GM12865 (cell line): Measurements from ENCODE around the gene KYNU.

Source experiments
- DNase-seq: peaks from one replicate; pipeline ENCODE4 v3.0.0; 2010; ENCODE audit warnings: low read depth
- H3K4me3 ChIP-seq: 2 replicates; pipeline ENCODE4 v1.5.1; 2011; ENCODE audit warnings: mild to moderate bottlenecking, low read depth, low read length, control low read depth
- TF ChIP-seq, protein P1 (sequence below): IDR thresholded peaks from 2 replicates; pipeline ENCODE4 v1.5.1; 2011; ENCODE audit warnings: low read length, control low read depth, low read depth, inconsistent platforms; ENCODE audit not compliant: insufficient read depth; ENCODE audit errors: missing control alignments

Gene KYNU

DNA sequence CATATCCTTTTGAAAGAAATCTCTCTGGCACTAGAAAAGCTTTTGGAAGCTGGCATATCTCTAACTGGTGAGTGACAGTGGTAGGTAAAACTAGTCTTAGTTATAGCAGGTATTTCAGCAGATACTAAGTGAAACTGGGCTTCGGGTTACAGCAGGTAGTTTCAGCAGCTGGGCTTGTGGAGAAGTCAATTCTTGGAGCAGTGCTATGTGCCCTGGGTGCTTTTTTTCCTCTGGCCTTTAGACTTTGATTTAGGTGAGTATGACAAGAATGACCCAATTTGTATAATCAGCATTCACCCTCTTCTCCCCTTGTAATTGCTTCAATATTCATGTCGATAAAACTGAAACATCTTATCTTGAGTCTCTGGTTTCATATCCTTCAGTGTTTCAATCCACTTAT is 123.1 kb downstream of the KYNU start:
- H3K4me3 ChIP-seq = no peak overlapping the region
- no peak for DNase-seq
- TF ChIP-seq, protein P1, sequence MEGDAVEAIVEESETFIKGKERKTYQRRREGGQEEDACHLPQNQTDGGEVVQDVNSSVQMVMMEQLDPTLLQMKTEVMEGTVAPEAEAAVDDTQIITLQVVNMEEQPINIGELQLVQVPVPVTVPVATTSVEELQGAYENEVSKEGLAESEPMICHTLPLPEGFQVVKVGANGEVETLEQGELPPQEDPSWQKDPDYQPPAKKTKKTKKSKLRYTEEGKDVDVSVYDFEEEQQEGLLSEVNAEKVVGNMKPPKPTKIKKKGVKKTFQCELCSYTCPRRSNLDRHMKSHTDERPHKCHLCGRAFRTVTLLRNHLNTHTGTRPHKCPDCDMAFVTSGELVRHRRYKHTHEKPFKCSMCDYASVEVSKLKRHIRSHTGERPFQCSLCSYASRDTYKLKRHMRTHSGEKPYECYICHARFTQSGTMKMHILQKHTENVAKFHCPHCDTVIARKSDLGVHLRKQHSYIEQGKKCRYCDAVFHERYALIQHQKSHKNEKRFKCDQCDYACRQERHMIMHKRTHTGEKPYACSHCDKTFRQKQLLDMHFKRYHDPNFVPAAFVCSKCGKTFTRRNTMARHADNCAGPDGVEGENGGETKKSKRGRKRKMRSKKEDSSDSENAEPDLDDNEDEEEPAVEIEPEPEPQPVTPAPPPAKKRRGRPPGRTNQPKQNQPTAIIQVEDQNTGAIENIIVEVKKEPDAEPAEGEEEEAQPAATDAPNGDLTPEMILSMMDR = no peak

DNA sequence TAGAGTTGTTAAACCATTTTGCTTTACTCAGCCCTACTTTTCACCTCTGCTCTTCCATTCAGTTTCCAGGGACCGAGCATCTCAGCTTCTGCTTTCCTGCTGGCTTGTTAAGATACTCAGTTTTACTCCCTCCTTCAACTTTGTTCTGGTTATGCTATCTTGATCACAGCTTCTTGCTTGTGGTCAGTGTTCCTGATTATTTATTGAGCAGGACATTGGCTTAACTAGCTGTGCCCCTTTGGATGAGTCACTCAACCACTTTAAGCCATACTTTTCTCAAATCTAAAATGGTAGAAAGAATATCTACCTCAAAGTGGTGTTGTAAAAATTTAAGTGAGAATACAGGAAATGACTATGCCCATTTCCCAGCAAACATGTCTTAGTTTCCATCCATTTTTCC is 124.0 kb downstream of the KYNU start:
- no peak for DNase-seq
- TF ChIP-seq, protein P1 = no peak
- H3K4me3 ChIP-seq = no peak overlapping the region

DNA sequence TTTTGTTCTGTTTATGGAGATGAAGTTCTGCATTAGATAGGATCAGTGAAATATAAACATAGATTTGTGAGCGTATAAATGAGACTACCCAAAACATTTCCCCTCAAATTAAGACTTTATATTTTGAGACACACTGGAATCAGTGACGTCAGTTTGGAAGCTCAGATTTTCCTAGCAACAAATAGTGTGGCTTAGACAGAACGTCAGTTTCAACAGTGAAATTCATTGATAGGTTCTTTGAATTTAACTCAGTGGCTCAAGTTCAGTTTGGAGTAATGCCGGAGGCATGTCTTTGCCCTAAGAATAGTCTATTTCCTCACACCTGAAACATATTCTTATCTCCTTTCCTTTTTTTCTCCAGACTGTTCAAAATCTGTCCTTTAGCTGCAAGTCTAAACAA is 138.2 kb downstream of the KYNU start:
- no peak overlapping the region for H3K4me3 ChIP-seq

DNA sequence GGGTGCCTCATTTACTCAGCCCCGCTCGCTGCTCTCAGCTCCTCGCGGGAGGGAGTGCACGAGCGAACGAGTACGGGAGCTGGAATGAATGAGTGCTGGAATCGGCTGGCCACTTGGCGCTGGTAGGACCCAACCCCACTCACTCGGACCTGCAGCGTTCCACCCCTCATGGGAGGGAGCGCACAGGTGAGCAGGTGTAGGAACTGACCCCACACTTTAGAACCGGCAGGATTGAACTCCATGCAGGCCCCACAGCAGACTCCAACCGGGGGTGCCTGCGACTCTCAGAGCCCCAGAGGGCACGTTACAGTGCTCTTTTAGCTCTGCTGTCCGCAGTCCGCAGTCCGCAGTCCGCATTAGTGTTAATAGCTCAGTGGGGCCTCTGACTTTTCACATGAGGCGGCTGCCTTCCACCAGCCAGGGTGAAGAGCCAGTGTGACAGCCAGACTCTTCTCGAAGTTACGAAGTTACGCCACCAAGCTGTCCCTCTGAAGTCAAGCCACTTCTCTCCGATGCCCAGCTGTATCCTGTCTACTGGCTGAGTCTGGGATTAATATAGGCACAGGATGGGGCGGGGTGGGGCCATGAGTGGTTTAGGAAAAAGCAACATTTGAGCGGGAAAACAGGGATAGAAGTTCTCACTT is 149.1 kb downstream of the KYNU start:
- TF ChIP-seq, protein P1 = no peak
- no peak for DNase-seq
- H3K4me3 ChIP-seq = no peak overlapping the region

More for the DNA sequence above, 138.2 kb downstream of the KYNU start:
- TF ChIP-seq, protein P1 = no peak
- DNase-seq = no peak

DNA sequence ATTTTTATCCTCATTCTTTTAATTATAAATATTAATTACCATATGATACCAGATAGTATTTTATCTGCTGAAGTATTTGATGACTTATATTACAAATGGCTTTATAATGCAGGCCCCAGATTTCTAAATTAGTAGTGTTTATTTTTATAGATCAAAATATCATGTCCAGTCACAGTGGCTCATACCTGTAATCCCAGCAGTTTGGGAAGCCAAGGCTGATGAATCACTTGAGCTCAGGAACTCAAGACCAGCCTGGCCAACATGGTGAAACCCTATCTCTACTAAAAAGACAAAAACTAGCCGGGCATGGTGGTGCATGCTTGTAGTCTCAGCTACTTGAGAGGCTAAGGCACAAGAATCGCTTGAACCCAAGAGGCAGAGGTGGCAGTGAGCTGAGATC is 151.7 kb downstream of the KYNU start:
- no peak for DNase-seq
- H3K4me3 ChIP-seq = no peak overlapping the region
- TF ChIP-seq, protein P1 = no peak

DNA sequence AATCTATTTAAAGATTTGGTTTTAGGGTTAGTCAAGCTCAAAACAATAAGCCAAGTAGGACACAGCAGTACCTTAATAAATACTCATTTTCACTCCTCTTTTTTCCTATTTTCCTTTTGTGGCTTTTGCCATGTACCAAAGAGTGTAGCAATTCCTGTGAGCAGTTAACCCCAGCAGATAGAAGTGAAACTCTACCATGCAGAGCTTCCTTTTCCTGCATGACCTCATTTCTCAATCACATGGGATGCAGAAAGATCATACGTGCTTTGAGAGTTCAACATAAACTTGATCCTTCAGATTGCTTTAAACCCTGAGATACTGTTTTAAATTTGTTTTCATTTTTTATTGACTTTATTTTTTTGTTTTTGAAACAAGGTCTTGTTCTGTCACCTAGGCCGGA is 152.7 kb downstream of the KYNU start:
- peak; percentile 10 for DNase-seq
- H3K4me3 ChIP-seq = no peak overlapping the region
- TF ChIP-seq, protein P1 = no peak

DNA sequence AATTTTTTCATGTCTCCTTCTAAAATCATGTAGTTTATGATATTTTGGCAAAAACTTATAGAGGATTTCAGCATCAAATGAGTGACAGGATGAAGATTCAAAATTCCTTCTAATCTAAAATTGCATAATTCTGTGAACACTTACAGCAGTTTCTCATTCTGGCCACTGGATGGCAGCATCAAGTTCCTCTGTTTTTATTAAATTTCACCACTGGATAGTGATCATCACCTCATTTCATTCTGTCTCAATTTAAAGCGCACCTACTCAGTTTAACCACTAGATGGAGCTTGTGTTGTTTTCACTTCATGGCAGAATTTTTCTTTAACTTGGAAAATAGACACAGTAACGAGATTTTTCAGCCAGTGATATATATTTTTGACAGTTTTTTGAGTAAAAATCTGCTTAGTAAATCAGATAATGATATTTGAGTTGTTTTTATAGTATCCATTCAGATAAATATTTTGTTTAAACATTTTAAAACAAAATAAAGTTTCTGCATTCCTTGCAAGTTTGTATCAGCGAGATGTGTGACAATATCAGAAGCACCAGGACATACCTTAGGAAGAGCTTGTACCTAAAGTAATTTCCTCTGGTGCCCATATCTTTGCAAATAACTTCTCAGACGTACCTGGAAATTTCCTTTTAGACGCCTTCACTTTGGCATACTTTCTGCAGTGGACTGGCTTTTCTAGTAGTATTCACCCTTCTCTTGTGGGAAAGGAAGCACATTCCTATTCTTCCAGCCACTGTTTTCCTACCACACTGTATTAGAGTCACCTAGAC is 157.0 kb downstream of the KYNU start:
- no peak overlapping the region for H3K4me3 ChIP-seq
- peak; percentile 82 for DNase-seq
- TF ChIP-seq, protein P1 = peak; percentile 74
